T-helper 17 cell (primary cell): ENCODE data around the gene IL3RA. TPM values are rescaled to one million over a fixed set of nuclear protein-coding genes. Genes with fewer than 3 reads are reported as not detected.

Experiments used
- ATAC-seq: fragments of 150-1000 bp; cut with Tn5 transposase; 2 replicates; pipeline ENCODE4 v1.10.0; 2021; ENCODE audit warnings: mild to moderate bottlenecking, moderate library complexity
- DNase-seq, 3 donors: peaks; one replicate each; pipeline versions ENCODE4 v3.0.0 to v3.0.0-alpha.2; 2020 to 2021
- H3K9me3 ChIP-seq: one replicate; pipeline ENCODE4 v1.7.0; 2013; ENCODE audit warnings: low read length, mild to moderate bottlenecking; ENCODE audit not compliant: control insufficient read depth, poor library complexity, severe bottlenecking
- H3K27ac Mint-ChIP-seq: one replicate; pipeline ENCODE4 v1.8.0; 2022; ENCODE audit warnings: mild to moderate bottlenecking, moderate library complexity, mixed read lengths
- H3K27me3 Mint-ChIP-seq: one replicate; pipeline ENCODE4 v1.8.0; 2022; ENCODE audit warnings: mixed read lengths
- H3K36me3 Mint-ChIP-seq: one replicate; pipeline ENCODE4 v1.8.0; 2022; ENCODE audit warnings: low read depth, mixed read lengths
- H3K4me1 Mint-ChIP-seq: one replicate; pipeline ENCODE4 v1.8.0; 2022; ENCODE audit warnings: mild to moderate bottlenecking, mixed read lengths
- H3K4me3 Mint-ChIP-seq: one replicate; pipeline ENCODE4 v1.8.0; 2022; ENCODE audit warnings: mild to moderate bottlenecking, moderate library complexity, mixed read lengths
- total RNA-seq, 4 donors: library from RNA in 2 of 4; stranded (reverse) in 2 of 4; gene quantifications; one replicate each; pipeline ENCODE4 v1.2.3 and lab custom pipeline; 2022 to 2026

IL3RA gene
- total RNA-seq, 2 donors from 2014 or later: 0.60 to 2.8 TPM

- peaks cover 5% of the 10 kb centered on the region for H3K36me3 Mint-ChIP-seq
- ATAC-seq (peak; percentile 97), DNase-seq (peak; percentile 99 to 100 (median 100))
- H3K27ac Mint-ChIP-seq: peak within 1 kb of the TSS; percentile 94
- H3K4me1 Mint-ChIP-seq: peaks cover 47% of the 10 kb centered on the region
- H3K27me3 Mint-ChIP-seq: no peaks in the 10 kb centered on the region
- H3K9me3 ChIP-seq: no peaks in the 10 kb centered on the region
- H3K4me3 Mint-ChIP-seq: peak within 1 kb of the TSS; percentile 92
Measured at GRCh38 chrX:1391707-1392375, 55.3 kb downstream of the IL3RA start, which contains the start of gene SLC25A6. TSS of gene SLC25A6 (minus strand) at chrX:1392113. CDS start at chrX:1392009, 104 bp downstream.

- ATAC-seq (peak; percentile 26), DNase-seq (peak in 1 of 3 donors; percentile 37)
- H3K27ac Mint-ChIP-seq: peak overlapping the region; percentile 94
- H3K4me1 Mint-ChIP-seq: peaks cover 47% of the 10 kb centered on the region
- no peaks in the 10 kb centered on the region for H3K27me3 Mint-ChIP-seq
- H3K9me3 ChIP-seq: no peaks in the 10 kb centered on the region
- peaks cover 5% of the 10 kb centered on the region for H3K36me3 Mint-ChIP-seq
- H3K4me3 Mint-ChIP-seq: peak overlapping the region; percentile 92
Measured at GRCh38 chrX:1392376-1393068, 55.9 kb downstream of the IL3RA start.

GRCh38 chrX:1393871-1394615 lies 57.5 kb downstream of the IL3RA start:
- H3K9me3 ChIP-seq: no peaks in the 10 kb centered on the region
- no peak for DNase-seq
- peaks cover 5% of the 10 kb centered on the region for H3K36me3 Mint-ChIP-seq

GRCh38 chrX:1394731-1395501 lies 58.3 kb downstream of the IL3RA start:
- no peaks in the 10 kb centered on the region for H3K9me3 ChIP-seq
- H3K27me3 Mint-ChIP-seq: no peaks in the 10 kb centered on the region
- peaks cover 5% of the 10 kb centered on the region for H3K36me3 Mint-ChIP-seq
- peak overlapping the region; percentile 94 for H3K27ac Mint-ChIP-seq
- ATAC-seq: no peak
- H3K4me3 Mint-ChIP-seq: peak overlapping the region; percentile 92
- peaks cover 34% of the 10 kb centered on the region for H3K4me1 Mint-ChIP-seq
- DNase-seq: no peak

More at GRCh38 chrX:1393871-1394615, 57.5 kb downstream of the IL3RA start:
- Mint-ChIP-seq H3K4me3 (peak overlapping the region; percentile 92), H3K27ac (peak overlapping the region; percentile 94), H3K27me3 (no peaks in the 10 kb centered on the region), H3K4me1 (peaks cover 34% of the 10 kb centered on the region)
- ATAC-seq: no peak

- Mint-ChIP-seq H3K27me3 (no peaks in the 10 kb centered on the region), H3K27ac (no peak overlapping the region), H3K4me3 (peak overlapping the region; percentile 46), H3K4me1 (peaks cover 32% of the 10 kb centered on the region), H3K36me3 (peaks cover 5% of the 10 kb centered on the region)
- no peak for ATAC-seq
- no peak for DNase-seq
- H3K9me3 ChIP-seq: no peaks in the 10 kb centered on the region
Measured at GRCh38 chrX:1395646-1396216, 59.1 kb downstream of the IL3RA start.

- Mint-ChIP-seq H3K36me3 (peaks cover 5% of the 10 kb centered on the region), H3K27me3 (no peaks in the 10 kb centered on the region), H3K4me1 (peaks cover 27% of the 10 kb centered on the region), H3K4me3 (no peak overlapping the region), H3K27ac (no peak overlapping the region)
- ATAC-seq (no peak), DNase-seq (no peak)
- no peaks in the 10 kb centered on the region for H3K9me3 ChIP-seq
Measured at GRCh38 chrX:1397001-1397400, 60.4 kb downstream of the IL3RA start.

- H3K36me3 Mint-ChIP-seq: peaks cover 5% of the 10 kb centered on the region
- H3K9me3 ChIP-seq: no peaks in the 10 kb centered on the region
- no peak overlapping the region for H3K4me3 Mint-ChIP-seq
- DNase-seq: no peak
- H3K27me3 Mint-ChIP-seq: no peaks in the 10 kb centered on the region
- peaks cover 27% of the 10 kb centered on the region for H3K4me1 Mint-ChIP-seq
- H3K27ac Mint-ChIP-seq: no peak overlapping the region
- no peak for ATAC-seq
Measured at GRCh38 chrX:1397441-1398270, 61.1 kb downstream of the IL3RA start.

GRCh38 chrX:1398431-1399340 lies 62.1 kb downstream of the IL3RA start:
- peaks cover 19% of the 10 kb centered on the region for H3K4me1 Mint-ChIP-seq
- H3K4me3 Mint-ChIP-seq: no peak overlapping the region
- DNase-seq: no peak
- no peak for ATAC-seq
- no peaks in the 10 kb centered on the region for H3K27me3 Mint-ChIP-seq
- no peak overlapping the region for H3K27ac Mint-ChIP-seq
- peaks cover 5% of the 10 kb centered on the region for H3K36me3 Mint-ChIP-seq
- H3K9me3 ChIP-seq: no peaks in the 10 kb centered on the region

- Mint-ChIP-seq H3K4me3 (no peak overlapping the region), H3K27ac (no peak overlapping the region)
- no peak for DNase-seq
Measured at GRCh38 chrX:1400049-1400448, 63.5 kb downstream of the IL3RA start.

GRCh38 chrX:1400742-1401471 lies 64.3 kb downstream of the IL3RA start:
- Mint-ChIP-seq H3K27me3 (no peaks in the 10 kb centered on the region), H3K4me1 (peaks cover 2% of the 10 kb centered on the region), H3K27ac (no peak overlapping the region), H3K4me3 (no peak overlapping the region), H3K36me3 (peaks cover 2% of the 10 kb centered on the region)
- ATAC-seq: no peak
- H3K9me3 ChIP-seq: no peaks in the 10 kb centered on the region
- DNase-seq: no peak

More at GRCh38 chrX:1400049-1400448, 63.5 kb downstream of the IL3RA start:
- no peak for ATAC-seq
- peaks cover 10% of the 10 kb centered on the region for H3K4me1 Mint-ChIP-seq
- H3K9me3 ChIP-seq: no peaks in the 10 kb centered on the region
- H3K36me3 Mint-ChIP-seq: peaks cover 5% of the 10 kb centered on the region
- no peaks in the 10 kb centered on the region for H3K27me3 Mint-ChIP-seq
